WTC11 (cell line): ENCODE results near the gene VWA2. TPM values are rescaled to one million over a fixed set of nuclear protein-coding genes. Genes with fewer than 3 reads are reported as not detected.
A peak's percentile ranks its signal among the peaks of the same experiment; 100 is the strongest.

Experiments
- ATAC-seq: fragments of 200-7000 bp; cut with Tn5 transposase; 2 replicates; pipeline ENCODE4 v1.10.0; 2021; ENCODE audit warnings: mild to moderate bottlenecking, moderate library complexity
- CTCF ChIA-PET: fragments of 300-600 bp; sonication (Branson Sonifier 250); formaldehyde crosslinking; loops from one replicate; lab custom pipeline; 2021; ENCODE audit warnings: antibody characterized with exemption; lab: Charles Lee
- POLR2A ChIA-PET: fragments of 350-600 bp; sonication (Branson Sonifier 250); formaldehyde crosslinking; loops from one replicate; lab custom pipeline; 2021; ENCODE audit warnings: antibody characterized with exemption; lab: Charles Lee
- DNase-seq: peaks from one replicate; pipeline ENCODE4 v3.0.0; 2021; ENCODE audit warnings: low spot score
- H3K27ac Mint-ChIP-seq: 2 replicates; pipeline ENCODE4 v1.8.0; 2021; ENCODE audit warnings: mixed read lengths
- H3K27me3 Mint-ChIP-seq: 2 replicates; pipeline ENCODE4 v1.8.0; 2021; ENCODE audit warnings: low read depth, mild to moderate bottlenecking, moderate library complexity, mixed read lengths
- H3K36me3 Mint-ChIP-seq: 2 replicates; pipeline ENCODE4 v1.8.0; 2021; ENCODE audit warnings: mixed read lengths
- H3K4me1 Mint-ChIP-seq: 2 replicates; pipeline ENCODE4 v1.8.0; 2022; ENCODE audit warnings: mixed read lengths
- H3K4me3 Mint-ChIP-seq: 2 replicates; pipeline ENCODE4 v1.8.0; 2021; ENCODE audit warnings: mild to moderate bottlenecking, moderate library complexity, mixed read lengths
- H3K9me3 Mint-ChIP-seq: 2 replicates; pipeline ENCODE4 v1.8.0; 2021; ENCODE audit warnings: mixed read lengths
- ATF3 ChIP-seq: sonication (generic); formaldehyde crosslinking; conservative IDR thresholded peaks from 2 replicates; pipeline ENCODE4 v1.8.1; 2022; ENCODE audit warnings: mild to moderate bottlenecking, missing genetic modification reagents
- E2F5 ChIP-seq: sonication (generic); formaldehyde crosslinking; IDR thresholded peaks from 2 replicates; pipeline ENCODE4 v1.8.1; 2022; ENCODE audit warnings: mild to moderate bottlenecking, moderate library complexity, missing genetic modification reagents
- ERG ChIP-seq: fragments of 250-450 bp; sonication (Bioruptor Pico); IDR thresholded peaks from 2 replicates; pipeline ENCODE4 v1.8.0; 2021; ENCODE audit warnings: mild to moderate bottlenecking
- FOXP1 ChIP-seq: sonication (generic); formaldehyde crosslinking; IDR thresholded peaks from 2 replicates; pipeline ENCODE4 v1.8.0; 2022; ENCODE audit warnings: missing genetic modification reagents, mild to moderate bottlenecking, moderate library complexity, borderline replicate concordance
- GABPB1 ChIP-seq: sonication (generic); formaldehyde crosslinking; IDR thresholded peaks from 2 replicates; pipeline ENCODE4 v1.8.1; 2023; ENCODE audit warnings: mild to moderate bottlenecking, missing genetic modification reagents
- HMGXB4 ChIP-seq: sonication (generic); formaldehyde crosslinking; IDR thresholded peaks from 2 replicates; pipeline ENCODE4 v1.8.1; 2023; ENCODE audit warnings: mild to moderate bottlenecking, moderate library complexity, missing genetic modification reagents
- IRF1 ChIP-seq: sonication (generic); formaldehyde crosslinking; IDR thresholded peaks from 2 replicates; pipeline ENCODE4 v1.8.0; 2023; ENCODE audit warnings: missing genetic modification reagents
- KAT7 ChIP-seq: sonication (generic); formaldehyde crosslinking; IDR thresholded peaks from 2 replicates; pipeline ENCODE4 v1.8.1; 2023; ENCODE audit warnings: missing genetic modification reagents, mild to moderate bottlenecking, borderline replicate concordance
- MYBL2 ChIP-seq: sonication (generic); formaldehyde crosslinking; IDR thresholded peaks from 2 replicates; pipeline ENCODE4 v1.8.1; 2023; ENCODE audit warnings: mild to moderate bottlenecking, moderate library complexity, missing genetic modification reagents
- NR3C1 ChIP-seq: sonication (generic); formaldehyde crosslinking; conservative IDR thresholded peaks from 2 replicates; pipeline ENCODE4 v1.8.1; 2023; ENCODE audit warnings: low read depth, mild to moderate bottlenecking, missing genetic modification reagents
- PRDM15 ChIP-seq: sonication (generic); formaldehyde crosslinking; IDR thresholded peaks from 2 replicates; pipeline ENCODE4 v1.8.0; 2022; ENCODE audit warnings: missing genetic modification reagents
- PREB ChIP-seq: sonication (generic); formaldehyde crosslinking; IDR thresholded peaks from 2 replicates; pipeline ENCODE4 v1.8.1; 2022; ENCODE audit warnings: mild to moderate bottlenecking, missing genetic modification reagents, moderate library complexity, borderline replicate concordance
- PRRX2 ChIP-seq: fragments of 250-450 bp; sonication (Bioruptor Pico); IDR thresholded peaks from 2 replicates; pipeline ENCODE4 v1.8.0; 2021; ENCODE audit warnings: mild to moderate bottlenecking
- SMAD4 ChIP-seq: sonication (generic); formaldehyde crosslinking; IDR thresholded peaks from 2 replicates; pipeline ENCODE4 v1.8.0; 2022; ENCODE audit warnings: mild to moderate bottlenecking, missing genetic modification reagents
- TCF7 ChIP-seq: sonication (generic); formaldehyde crosslinking; IDR thresholded peaks from 2 replicates; pipeline ENCODE4 v1.8.0; 2022; ENCODE audit warnings: mild to moderate bottlenecking, low read depth, missing genetic modification reagents, moderate library complexity
- TEAD4 ChIP-seq: sonication (generic); formaldehyde crosslinking; IDR thresholded peaks from 2 replicates; pipeline ENCODE4 v1.8.0; 2022; ENCODE audit warnings: mild to moderate bottlenecking, missing genetic modification reagents
- ZNF138 ChIP-seq: sonication (generic); formaldehyde crosslinking; conservative IDR thresholded peaks from 2 replicates; pipeline ENCODE4 v1.8.1; 2022; ENCODE audit warnings: mild to moderate bottlenecking, moderate library complexity, missing genetic modification reagents
- ZNF219 ChIP-seq: sonication (generic); formaldehyde crosslinking; IDR thresholded peaks from 2 replicates; pipeline ENCODE4 v1.8.0; 2023; ENCODE audit warnings: missing genetic modification reagents, mild to moderate bottlenecking, borderline replicate concordance
- ZNF425 ChIP-seq: fragments of 250-450 bp; sonication (Bioruptor Pico); conservative IDR thresholded peaks from 2 replicates; pipeline ENCODE4 v1.9.0; 2021; ENCODE audit warnings: mild to moderate bottlenecking
- total RNA-seq: library from RNA; stranded (reverse); gene quantifications from 3 replicates; pipeline ENCODE4 v1.2.3, GENCODE V29; 2021

Gene VWA2
- total RNA-seq, 1 experiment from 2014 or later, result 2.1 TPM

- Mint-ChIP-seq H3K27me3 (no peaks in the 10 kb centered on the region), H3K36me3 (peaks cover 16% of the 10 kb centered on the region), H3K9me3 (peaks cover 17% of the 10 kb centered on the region), H3K27ac (no peak overlapping the region), H3K4me1 (no peaks in the 10 kb centered on the region), H3K4me3 (no peak overlapping the region)
- ChIA-PET CTCF (interaction anchor here (4.2 kb wide), 1 partner anchor 13 kb away, joined by 20 read pairs; no protein-coding TSS in a partner anchor), POLR2A (no interaction called here)
- ATAC-seq, result peak; percentile 52; the same call in 1 of the 2 replicates
- no peak for DNase-seq
- TF ChIP-seq IRF1 (CRISPR knock-in tag), result no peak
- no peak for TF ChIP-seq ERG (CRISPR knock-in tag)
- no peak for TF ChIP-seq PRRX2 (CRISPR knock-in tag)
- TF ChIP-seq GABPB1 (CRISPR knock-in tag), result no peak
- no peak for TF ChIP-seq KAT7 (CRISPR knock-in tag)
- TF ChIP-seq ZNF138 (CRISPR knock-in tag), result no peak
- no peak for TF ChIP-seq HMGXB4 (CRISPR knock-in tag)
- no peak for TF ChIP-seq TEAD4 (CRISPR knock-in tag)
- TF ChIP-seq FOXP1 (CRISPR knock-in tag), result no peak
- no peak for TF ChIP-seq MYBL2 (CRISPR knock-in tag)
- no peak for TF ChIP-seq PRDM15 (CRISPR knock-in tag)
- no peak for TF ChIP-seq ZNF219 (CRISPR knock-in tag)
- no peak for TF ChIP-seq TCF7 (CRISPR knock-in tag)
- no peak for TF ChIP-seq PREB (CRISPR knock-in tag)
- TF ChIP-seq E2F5 (CRISPR knock-in tag), result no peak
- TF ChIP-seq NR3C1 (CRISPR knock-in tag), result no peak
- TF ChIP-seq SMAD4 (CRISPR knock-in tag), result no peak
- no peak for TF ChIP-seq ZNF425 (CRISPR knock-in tag)
- TF ChIP-seq ATF3 (CRISPR knock-in tag), result no peak
These were observed 52.0 kb downstream of the VWA2 start for GRCh38 chr10:114291076-114291475.
